HL-60 (cell line): ENCODE results near the gene MIB1.

Experiments
- DNase-seq, 2 experiments: peaks; one replicate each; pipeline ENCODE4 v3.0.0-alpha.2; 2010 to 2020; ENCODE audit warnings: low read depth in 1 of 2, low spot score in 1 of 2
- H3K27ac ChIP-seq: fragments of 250-450 bp; sonication (Bioruptor Pico); replicated peaks from 2 replicates; pipeline ENCODE4 v1.5.1; 2020; ENCODE audit warnings: mild to moderate bottlenecking, moderate library complexity
- H3K27me3 ChIP-seq: fragments of 250-450 bp; sonication (Bioruptor Pico); 2 replicates; pipeline ENCODE4 v1.5.1; 2021; ENCODE audit warnings: mild to moderate bottlenecking, moderate library complexity; ENCODE audit not compliant: insufficient read depth, poor library complexity, severe bottlenecking
- H3K4me3 ChIP-seq: replicated peaks from 2 replicates; pipeline ENCODE4 v1.5.1; 2011; ENCODE audit warnings: mild to moderate bottlenecking, control low read depth, low read length; ENCODE audit not compliant: insufficient read depth
- CTCF ChIP-seq: IDR thresholded peaks from one replicate; pipeline ENCODE4 v1.5.1; 2011; ENCODE audit warnings: low read length, control low read depth, inconsistent platforms; ENCODE audit not compliant: insufficient read depth
- GABPA ChIP-seq: IDR thresholded peaks from 2 replicates; pipeline ENCODE4 v1.6.1; 2012; ENCODE audit warnings: low read depth
- POLR2AphosphoS5 ChIP-seq: IDR thresholded peaks from 2 replicates; pipeline ENCODE4 v1.6.1; 2012; ENCODE audit warnings: low read depth
- REST ChIP-seq: IDR thresholded peaks from 2 replicates; pipeline ENCODE4 v1.6.1; 2012; ENCODE audit warnings: low read depth; ENCODE audit not compliant: insufficient replicate concordance
- SPI1 ChIP-seq: IDR thresholded peaks from 2 replicates; pipeline ENCODE4 v1.6.1; 2012; ENCODE audit warnings: low read depth, mild to moderate bottlenecking, borderline replicate concordance

MIB1 gene

DNA sequence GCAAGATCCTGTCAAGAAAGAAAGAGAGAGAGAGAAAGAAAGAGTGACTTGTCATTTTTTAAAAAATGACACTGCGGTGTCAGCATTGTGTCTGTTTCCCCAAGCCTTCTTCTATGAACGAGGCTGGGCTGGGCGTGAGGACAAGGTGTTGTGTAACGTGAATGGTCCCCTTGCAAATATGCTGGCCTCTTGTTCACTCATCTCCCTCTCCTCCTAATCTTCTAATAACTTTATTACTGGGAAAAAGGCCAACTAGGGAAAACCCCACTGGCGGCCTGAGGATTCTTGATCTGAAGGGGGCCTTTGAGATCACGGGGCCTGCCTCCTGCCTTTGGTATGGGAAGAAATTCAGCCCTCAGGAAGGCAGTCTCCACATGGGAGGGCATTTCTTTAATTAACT is 163.1 kb downstream of the MIB1 start:
- Histone ChIP-seq H3K4me3 (no peak overlapping the region), H3K27ac (no peak overlapping the region), H3K27me3 (peaks cover 1% of the 10 kb centered on the region)
- TF ChIP-seq GABPA, result no peak
- no peak for TF ChIP-seq SPI1
- TF ChIP-seq REST, result no peak
- no peak for TF ChIP-seq POLR2AphosphoS5
- no peak for TF ChIP-seq CTCF
- no peak for DNase-seq

DNA sequence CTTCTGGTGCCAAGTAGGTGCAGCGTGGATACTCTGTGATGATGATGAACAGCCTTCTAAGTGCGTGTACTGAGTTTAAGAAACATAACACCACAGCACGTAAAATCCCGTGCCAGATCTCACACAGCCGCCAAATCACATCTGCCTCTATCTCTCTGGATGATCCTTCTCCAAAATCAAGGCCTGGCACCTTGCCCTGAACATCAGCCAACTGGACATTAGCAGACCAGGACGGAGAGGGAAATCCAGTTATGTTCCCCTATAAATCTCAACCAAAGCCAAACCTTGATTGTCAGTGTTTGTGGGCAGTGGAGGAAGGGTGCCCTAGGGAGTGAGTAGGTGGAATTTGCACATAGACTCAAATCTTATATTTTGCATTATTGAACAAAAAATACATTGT is 164.3 kb downstream of the MIB1 start:
- H3K4me3 ChIP-seq, result no peak overlapping the region
- TF ChIP-seq GABPA (no peak), CTCF (no peak), REST (no peak), SPI1 (no peak), POLR2AphosphoS5 (no peak)
- H3K27me3 ChIP-seq, result peaks cover 4% of the 10 kb centered on the region
- DNase-seq, result no peak
- H3K27ac ChIP-seq, result no peak overlapping the region

DNA sequence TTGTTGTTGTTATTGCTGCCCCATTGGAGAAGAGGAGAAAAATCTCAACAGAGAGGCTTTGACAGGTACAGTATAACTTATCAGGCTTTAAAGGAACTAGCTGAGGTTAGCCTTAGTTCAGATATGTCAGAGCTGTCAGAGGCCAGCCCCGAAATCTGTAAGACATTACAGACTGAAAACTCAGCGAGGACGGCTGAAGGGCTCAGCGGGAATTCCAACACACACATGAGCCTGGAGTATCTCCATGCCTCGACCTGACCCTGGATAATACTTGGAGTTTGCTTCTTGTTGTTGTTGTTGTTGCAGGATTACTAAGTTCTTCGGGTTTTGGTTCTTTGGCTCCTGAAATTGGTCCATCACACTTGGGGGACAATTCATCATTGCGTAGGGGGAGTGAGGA is 166.9 kb downstream of the MIB1 start:
- Histone ChIP-seq H3K27ac (no peak overlapping the region), H3K4me3 (no peak overlapping the region), H3K27me3 (peaks cover 5% of the 10 kb centered on the region)
- TF ChIP-seq GABPA, result no peak
- TF ChIP-seq REST, result no peak
- no peak for TF ChIP-seq SPI1
- TF ChIP-seq POLR2AphosphoS5, result no peak
- TF ChIP-seq CTCF, result no peak
- DNase-seq, result no peak
